ENCODE results near the gene OR7G3.

DNA sequence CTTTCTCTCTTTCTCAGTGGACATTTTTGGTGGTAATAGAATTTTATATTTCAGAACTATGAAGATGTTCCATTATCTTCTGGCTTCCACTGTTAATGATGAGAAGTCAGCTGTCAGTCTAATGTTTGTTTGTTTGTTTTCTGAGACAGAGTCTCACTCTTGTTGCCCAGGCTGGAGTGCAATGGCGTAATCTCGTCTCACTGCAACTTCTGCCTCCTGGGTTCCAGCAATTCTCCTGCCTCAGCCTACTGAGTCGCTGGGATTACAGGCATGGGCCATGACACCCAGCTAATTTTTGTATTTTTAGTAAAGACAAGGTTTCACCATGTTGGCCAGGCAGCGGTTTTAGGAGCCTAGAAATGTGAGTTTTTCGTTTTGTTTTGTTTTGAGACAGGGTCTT is 18.2 kb upstream of the OR7G3 start:
- TF ChIP-seq POLR2A (IDR thresholded peaks at IDR 0.05; ENCODE audit: low read depth, low read length) (no peak), POLR2AphosphoS5 (IDR thresholded peaks at IDR 0.05; ENCODE audit: low read depth, low read length) (no peak), TAF1 (IDR thresholded peaks at IDR 0.05; ENCODE audit: low read depth, low read length) (no peak), PAX5 (IDR thresholded peaks at IDR 0.05; ENCODE audit: insufficient read depth, low read length, severe bottlenecking) (no peak), SPI1 (IDR thresholded peaks at IDR 0.05; ENCODE audit: low read depth, low read length) (no peak), POU2F2 (IDR thresholded peaks at IDR 0.05; ENCODE audit: low read depth, low read length) (no peak)

Measured in GM12891 (cell line).